Stimulated activated naive CD8-positive, alpha-beta T cell treated with anti-CD3 and anti-CD28 coated beads, Interleukin-15, amount 100 ng/mL, for 72 hours (primary cell): Measurements from ENCODE around the gene RAD1.
A peak's percentile ranks its signal among the peaks of the same experiment; 100 is the strongest.
"Not testable (repeated sequence)": the region's sequence is repeated elsewhere in the genome, so short reads cannot be mapped to it uniquely, and the experiment has no call there.

ENCODE experiments used
- ATAC-seq: fragments of 150-1000 bp; cut with Tn5 transposase; 2 replicates; pipeline ENCODE4 v1.10.0; 2021; ENCODE audit warnings: mild to moderate bottlenecking, moderate library complexity
- DNase-seq, 2 donors: peaks; one replicate each; pipeline ENCODE4 v3.0.0; 2021 to 2022
- H3K27ac Mint-ChIP-seq, 2 donors: one replicate each; pipeline ENCODE4 v1.8.0; 2022; ENCODE audit warnings: mild to moderate bottlenecking in 2 of 2, mixed read lengths in 2 of 2, moderate library complexity in 2 of 2
- H3K27me3 Mint-ChIP-seq: one replicate; pipeline ENCODE4 v1.8.0; 2022; ENCODE audit warnings: mixed read lengths
- H3K4me1 Mint-ChIP-seq: one replicate; pipeline ENCODE4 v1.8.0; 2022; ENCODE audit warnings: mild to moderate bottlenecking, mixed read lengths
- H3K4me3 Mint-ChIP-seq, 2 donors: one replicate each; pipeline ENCODE4 v1.8.0; 2022; ENCODE audit warnings: mild to moderate bottlenecking in 2 of 2, mixed read lengths in 2 of 2, moderate library complexity in 1 of 2
- H3K9me3 Mint-ChIP-seq, 2 donors: one replicate each; pipeline ENCODE4 v1.8.0; 2022; ENCODE audit warnings: mixed read lengths in 2 of 2

Gene RAD1

GRCh38 chr5:34926318-34926888 is 11.1 kb upstream of the RAD1 start:
- no peak for ATAC-seq
- Mint-ChIP-seq H3K4me3 (peak overlapping the region in 1 of 2 donors; percentile 13), H3K9me3 (no peaks in the 10 kb centered on the region), H3K27ac (peak overlapping the region; percentile 73 to 74), H3K4me1 (peaks cover 54% of the 10 kb centered on the region), H3K27me3 (no peaks in the 10 kb centered on the region)
- DNase-seq = no peak

GRCh38 chr5:34924462-34924765 is 9.1 kb upstream of the RAD1 start:
- Mint-ChIP-seq H3K9me3 (no peaks in the 10 kb centered on the region), H3K4me3 (peak overlapping the region; percentile 35 to 44), H3K27ac (no peak overlapping the region), H3K4me1 (peaks cover 53% of the 10 kb centered on the region), H3K27me3 (no peaks in the 10 kb centered on the region)
- DNase-seq = no peak
- no peak for ATAC-seq

- ATAC-seq (peak; percentile 98), DNase-seq (peak; percentile 30 to 52)
- Mint-ChIP-seq H3K4me3 (peak overlapping the region; percentile 47 to 74), H3K9me3 (no peaks in the 10 kb centered on the region), H3K4me1 (peaks cover 53% of the 10 kb centered on the region), H3K27ac (peak overlapping the region; percentile 74 to 90), H3K27me3 (no peaks in the 10 kb centered on the region)
Measured at GRCh38 chr5:34923694-34924461, 8.6 kb upstream of the RAD1 start.

- H3K4me3 Mint-ChIP-seq = peak overlapping the region; percentile 55 to 74
Measured at GRCh38 chr5:34923256-34923655, 8.0 kb upstream of the RAD1 start.

GRCh38 chr5:34919077-34919476 is 3.8 kb upstream of the RAD1 start:
- no peak overlapping the region for H3K4me3 Mint-ChIP-seq
- peaks cover 49% of the 10 kb centered on the region for H3K4me1 Mint-ChIP-seq
- no peak for DNase-seq
- no peaks in the 10 kb centered on the region for H3K27me3 Mint-ChIP-seq
- H3K9me3 Mint-ChIP-seq = no peaks in the 10 kb centered on the region
- no peak for ATAC-seq
- no peak overlapping the region for H3K27ac Mint-ChIP-seq

More at GRCh38 chr5:34923256-34923655, 8.0 kb upstream of the RAD1 start:
- ATAC-seq, H3K9me3 Mint-ChIP-seq, H3K27me3 Mint-ChIP-seq, DNase-seq: not testable (repeated sequence)
- peaks cover 58% of the 10 kb centered on the region for H3K4me1 Mint-ChIP-seq
- H3K27ac Mint-ChIP-seq = peak overlapping the region in 1 of 2 donors; percentile 90

GRCh38 chr5:34918025-34918424 is 2.7 kb upstream of the RAD1 start:
- no peaks in the 10 kb centered on the region for H3K9me3 Mint-ChIP-seq
- H3K27me3 Mint-ChIP-seq = no peaks in the 10 kb centered on the region
- DNase-seq (no peak), ATAC-seq (no peak)
- H3K4me1 Mint-ChIP-seq = peaks cover 44% of the 10 kb centered on the region
- H3K27ac Mint-ChIP-seq = no peak overlapping the region
- H3K4me3 Mint-ChIP-seq = no peak overlapping the region

- DNase-seq (no peak), ATAC-seq (no peak)
- H3K27ac Mint-ChIP-seq = peak overlapping the region in 1 of 2 donors; percentile 83
- no peaks in the 10 kb centered on the region for H3K9me3 Mint-ChIP-seq
- H3K4me1 Mint-ChIP-seq = peaks cover 42% of the 10 kb centered on the region
- H3K4me3 Mint-ChIP-seq = no peak overlapping the region
- no peaks in the 10 kb centered on the region for H3K27me3 Mint-ChIP-seq
Measured at GRCh38 chr5:34916518-34916917, 1.2 kb upstream of the RAD1 start.

- Mint-ChIP-seq H3K27me3 (no peaks in the 10 kb centered on the region), H3K9me3 (no peaks in the 10 kb centered on the region), H3K4me1 (peaks cover 42% of the 10 kb centered on the region), H3K27ac (no peak overlapping the region), H3K4me3 (no peak overlapping the region)
- ATAC-seq = peak; percentile 21
- no peak for DNase-seq
Measured at GRCh38 chr5:34915856-34916192, 520 bp upstream of the RAD1 start.

GRCh38 chr5:34914671-34915138 is 599 bp downstream of the RAD1 start:
- Mint-ChIP-seq H3K4me3 (no peak overlapping the region), H3K9me3 (no peaks in the 10 kb centered on the region), H3K27me3 (no peaks in the 10 kb centered on the region), H3K27ac (no peak overlapping the region), H3K4me1 (peaks cover 35% of the 10 kb centered on the region)
- DNase-seq = peak in 1 of 2 donors; percentile 19
- ATAC-seq = peak; percentile 0

- H3K27me3 Mint-ChIP-seq = no peaks in the 10 kb centered on the region
- no peak overlapping the region for H3K27ac Mint-ChIP-seq
- no peaks in the 10 kb centered on the region for H3K9me3 Mint-ChIP-seq
- DNase-seq = no peak
- H3K4me1 Mint-ChIP-seq = peaks cover 30% of the 10 kb centered on the region
- ATAC-seq = no peak
- H3K4me3 Mint-ChIP-seq = no peak overlapping the region
Measured at GRCh38 chr5:34913072-34913471, 2.2 kb downstream of the RAD1 start.

- H3K9me3 Mint-ChIP-seq = no peaks in the 10 kb centered on the region
- H3K27me3 Mint-ChIP-seq = no peaks in the 10 kb centered on the region
- no peak overlapping the region for H3K4me3 Mint-ChIP-seq
- DNase-seq (no peak), ATAC-seq (no peak)
- H3K27ac Mint-ChIP-seq = no peak overlapping the region
- H3K4me1 Mint-ChIP-seq = no peaks in the 10 kb centered on the region
Measured at GRCh38 chr5:34905564-34905963, 9.7 kb downstream of the RAD1 start.

GRCh38 chr5:34903260-34903659 is 12.0 kb downstream of the RAD1 start:
- DNase-seq (no peak), ATAC-seq (no peak)
- H3K9me3 Mint-ChIP-seq = no peaks in the 10 kb centered on the region
- H3K4me3 Mint-ChIP-seq = no peak overlapping the region
- no peaks in the 10 kb centered on the region for H3K4me1 Mint-ChIP-seq
- no peaks in the 10 kb centered on the region for H3K27me3 Mint-ChIP-seq
- H3K27ac Mint-ChIP-seq = no peak overlapping the region

- Mint-ChIP-seq H3K4me3 (no peak overlapping the region), H3K4me1 (no peaks in the 10 kb centered on the region), H3K27ac (no peak overlapping the region), H3K9me3 (no peaks in the 10 kb centered on the region), H3K27me3 (no peaks in the 10 kb centered on the region)
- DNase-seq = no peak
- no peak for ATAC-seq
Measured at GRCh38 chr5:34900652-34901051, 14.7 kb downstream of the RAD1 start.

- ATAC-seq = no peak
Measured at GRCh38 chr5:34899066-34899465, 16.2 kb downstream of the RAD1 start.

GRCh38 chr5:34898258-34898895 is 16.9 kb downstream of the RAD1 start:
- no peaks in the 10 kb centered on the region for H3K27me3 Mint-ChIP-seq
- H3K4me3 Mint-ChIP-seq = no peak overlapping the region
- no peaks in the 10 kb centered on the region for H3K4me1 Mint-ChIP-seq
- H3K9me3 Mint-ChIP-seq = no peaks in the 10 kb centered on the region
- H3K27ac Mint-ChIP-seq = no peak overlapping the region
- DNase-seq (peak; percentile 37 to 50), ATAC-seq (peak; percentile 82)

More at GRCh38 chr5:34899066-34899465, 16.2 kb downstream of the RAD1 start:
- Mint-ChIP-seq H3K9me3 (no peaks in the 10 kb centered on the region), H3K4me1 (no peaks in the 10 kb centered on the region), H3K27ac (no peak overlapping the region), H3K4me3 (no peak overlapping the region), H3K27me3 (no peaks in the 10 kb centered on the region)
- DNase-seq = no peak

GRCh38 chr5:34897646-34898045 is 17.7 kb downstream of the RAD1 start:
- no peaks in the 10 kb centered on the region for H3K9me3 Mint-ChIP-seq
- no peak overlapping the region for H3K27ac Mint-ChIP-seq
- ATAC-seq (no peak), DNase-seq (no peak)
- H3K4me1 Mint-ChIP-seq = no peaks in the 10 kb centered on the region
- no peaks in the 10 kb centered on the region for H3K27me3 Mint-ChIP-seq
- no peak overlapping the region for H3K4me3 Mint-ChIP-seq
